GM12878 (cell line): Measurements from ENCODE around the gene ST13. TPM values are rescaled to one million over a fixed set of nuclear protein-coding genes. Genes with fewer than 3 reads are reported as not detected.
A peak's percentile ranks its signal among the peaks of the same experiment; 100 is the strongest.

ENCODE experiments used
- BHLHE40 ChIP-seq, 2 experiments: fragments of 450-650 bp in 1 of 2; IDR thresholded peaks; 2 replicates each; pipeline ENCODE4 v1.6.1; 2011 to 2017; ENCODE audit warnings: low read depth in 2 of 2, borderline replicate concordance in 1 of 2, improper control_type of control experiment in 1 of 2, low read length in 1 of 2, mild to moderate bottlenecking in 1 of 2
- CEBPB ChIP-seq, 2 experiments: fragments of 150-350 bp in 1 of 2; IDR thresholded peaks; 2 replicates each; pipeline ENCODE4 v1.6.1; 2012 to 2014; ENCODE audit warnings: low read depth in 2 of 2, low read length in 2 of 2, borderline replicate concordance in 1 of 2, inconsistent platforms in 1 of 2
- HDGF ChIP-seq: fragments of 450-650 bp; IDR thresholded peaks from 2 replicates; pipeline ENCODE4 v1.6.1; 2016; ENCODE audit warnings: antibody characterized with exemption
- LARP7 ChIP-seq: fragments of 450-650 bp; IDR thresholded peaks from 2 replicates; pipeline ENCODE4 v1.6.1; 2017; ENCODE audit warnings: mild to moderate bottlenecking
- NKRF ChIP-seq: fragments of 450-650 bp; conservative IDR thresholded peaks from 2 replicates; pipeline ENCODE4 v1.6.1; 2017; ENCODE audit warnings: mild to moderate bottlenecking, moderate library complexity
- POLR2AphosphoS5 ChIP-seq: IDR thresholded peaks from 2 replicates; pipeline ENCODE4 v1.6.1; 2011; ENCODE audit warnings: mild to moderate bottlenecking, low read length, inconsistent platforms
- RAD21 ChIP-seq: IDR thresholded peaks from 2 replicates; pipeline ENCODE4 v1.6.1; 2011; ENCODE audit warnings: mild to moderate bottlenecking, low read depth, low read length, moderate library complexity; ENCODE audit not compliant: insufficient read depth
- RFX5 ChIP-seq: IDR thresholded peaks from 2 replicates; pipeline ENCODE4 v1.6.1; 2011; ENCODE audit warnings: low read depth, low read length, improper control_type of control experiment
- SKIL ChIP-seq: fragments of 450-650 bp; IDR thresholded peaks from 2 replicates; pipeline ENCODE4 v1.6.1; 2017; ENCODE audit warnings: mild to moderate bottlenecking, low read depth, inconsistent platforms; ENCODE audit not compliant: poor library complexity, severe bottlenecking
- SMAD5 ChIP-seq: IDR thresholded peaks from 2 replicates; pipeline ENCODE4 v1.6.1; 2016; ENCODE audit warnings: antibody characterized with exemption, low read depth
- TBL1XR1 ChIP-seq: IDR thresholded peaks from 2 replicates; pipeline ENCODE4 v1.6.1; 2012; ENCODE audit warnings: low read depth, low read length, improper control_type of control experiment
- USF2 ChIP-seq: IDR thresholded peaks from 2 replicates; pipeline ENCODE4 v1.6.1; 2011; ENCODE audit warnings: low read depth, low read length, improper control_type of control experiment, borderline replicate concordance
- ZBTB40 ChIP-seq: fragments of 450-650 bp; IDR thresholded peaks from 2 replicates; pipeline ENCODE4 v1.6.1; 2016; ENCODE audit warnings: mild to moderate bottlenecking, moderate library complexity, borderline replicate concordance
- ZNF207 ChIP-seq: fragments of 450-650 bp; IDR thresholded peaks from 2 replicates; pipeline ENCODE4 v1.6.1; 2014; ENCODE audit warnings: antibody characterized with exemption, mild to moderate bottlenecking, borderline replicate concordance
- ZZZ3 ChIP-seq: IDR thresholded peaks from 2 replicates; pipeline ENCODE4 v1.6.1; 2011; ENCODE audit warnings: low read depth; ENCODE audit not compliant: control insufficient read depth, insufficient read length
- polyA plus RNA-seq, 11 experiments: library from polyadenylated mRNA; depleted of rRNA in 4 of 11; unstranded in 6 of 11; stranded (reverse) in 5 of 11; fragments of >200 nt; fragmentation: Nextera tagmentation in 4 of 11; fragmentation: Illumina TruSeq in 1 of 11; extraction: Ambion mirVana in 4 of 11; extraction: Trizol in 1 of 11; gene quantifications; 1 replicate in 1 of 11; 2 replicates in 10 of 11; pipeline versions ENCODE4 v1.2.1 to v1.2.3, GENCODE V29; 2011 to 2016; ENCODE audit warnings: inconsistent platforms in 2 of 11, missing spikeins in 2 of 11, low read depth in 1 of 11
- total RNA-seq, 4 experiments: library from RNA; depleted of rRNA in 3 of 4; stranded (reverse); fragments of >200 nt in 3 of 4; fragmentation: Illumina TruSeq in 1 of 4; extraction: Trizol in 1 of 4; gene quantifications; 2 replicates each; pipeline versions ENCODE4 v1.2.1 to v1.2.3, GENCODE V29; 2013 to 2021

Gene ST13
- total and polyA plus RNA-seq, 10 of the 15 experiments (the other 5 are each of a cell fraction or from before 2014, with no cell fraction given), result 52.5 to 286 (median 181) TPM

GRCh38 chr22:40856513-40857308 is at the start of gene ST13, which contains the start of gene XPNPEP3 (continued):
- TF ChIP-seq USF2 (peak; percentile 39), BHLHE40 (IDR thresholded peaks at IDR 0.05; ENCODE audit: borderline replicate concordance in 1 of 2, low read depth in 2 of 2, low read length in 1 of 2) (peak; percentile 83 to 95), CEBPB (IDR thresholded peaks at IDR 0.05; ENCODE audit: borderline replicate concordance in 1 of 2, low read depth in 2 of 2, low read length in 2 of 2) (no peak), ZZZ3 (no peak), NKRF (peak; percentile 95), RAD21 (no peak), SMAD5 (peak; percentile 74), HDGF (no peak), ZBTB40 (peak; percentile 86), SKIL (peak; percentile 66), LARP7 (peak; percentile 65; the same call in 1 of the 2 replicates), RFX5 (no peak), ZNF207 (peak; percentile 86; the same call in 1 of the 2 replicates), TBL1XR1 (no peak), POLR2AphosphoS5 (peak; percentile 77)
